IMR-90 (cell line): ENCODE results near the gene DAPK1. TPM values are rescaled to one million over a fixed set of nuclear protein-coding genes. Genes with fewer than 3 reads are reported as not detected.

Experiments
- ATAC-seq: fragments of 200-7000 bp; cut with Tn5 transposase; 2 replicates; pipeline ENCODE4 v1.9.1; 2020; ENCODE audit warnings: low read depth, mild to moderate bottlenecking, moderate library complexity
- BruUV-seq: library from RNA; stranded (reverse); fragments of 400-500 nt; replicated peaks from 2 replicates; lab custom pipeline; 2021; lab: Mats Ljungman, UMichigan
- CTCF ChIA-PET: fragments of 300-600 bp; formaldehyde crosslinking; extraction: SDS; loops from one replicate; lab custom pipeline; 2021; ENCODE audit warnings: antibody characterized with exemption; lab: Yijun Ruan, JAX
- POLR2A ChIA-PET: fragments of 300-600 bp; sonication (Branson Sonifier 250); formaldehyde crosslinking; loops from one replicate; lab custom pipeline; 2022; ENCODE audit warnings: antibody characterized with exemption; ENCODE audit not compliant: unreplicated experiment; lab: Charles Lee
- DNase-seq: peaks from one replicate; pipeline ENCODE4 v3.0.0; 2013
- H2AFZ ChIP-seq: replicated peaks from 2 replicates; pipeline ENCODE3; 2013; ENCODE audit warnings: low read length, mild to moderate bottlenecking; ENCODE audit not compliant: poor library complexity
- H2AK5ac ChIP-seq: 2 replicates; pipeline ENCODE4 v1.6.1; 2013; ENCODE audit warnings: low read depth, low read length, inconsistent platforms
- H2AK9ac ChIP-seq: replicated peaks from 2 replicates; pipeline ENCODE3; 2013; ENCODE audit warnings: mild to moderate bottlenecking, low read depth, low read length, moderate library complexity; ENCODE audit not compliant: poor library complexity
- H2BK120ac ChIP-seq: 2 replicates; pipeline ENCODE4 v1.6.1; 2013; ENCODE audit warnings: low read depth, low read length, inconsistent platforms
- H2BK15ac ChIP-seq: 3 replicates; pipeline ENCODE4 v1.6.1; 2013; ENCODE audit warnings: low read depth, low read length, inconsistent platforms
- H2BK20ac ChIP-seq: 2 replicates; pipeline ENCODE4 v1.6.1; 2013; ENCODE audit warnings: low read depth, mild to moderate bottlenecking, inconsistent platforms, low read length, moderate library complexity
- H2BK5ac ChIP-seq: 2 replicates; pipeline ENCODE4 v1.6.1; 2013; ENCODE audit warnings: mild to moderate bottlenecking, low read depth, low read length, inconsistent platforms; ENCODE audit not compliant: poor library complexity, severe bottlenecking
- H3K14ac ChIP-seq: replicated peaks from 2 replicates; pipeline ENCODE4 v1.6.1; 2013; ENCODE audit warnings: low read depth, low read length, inconsistent platforms
- H3K18ac ChIP-seq: 2 replicates; pipeline ENCODE4 v1.6.1; 2013; ENCODE audit warnings: low read depth, low read length, control low read depth
- H3K23ac ChIP-seq: 2 replicates; pipeline ENCODE4 v1.6.1; 2013; ENCODE audit warnings: low read depth, low read length, inconsistent platforms
- H3K27ac ChIP-seq: 2 replicates; pipeline ENCODE4 v1.5.1; 2013; ENCODE audit warnings: mild to moderate bottlenecking, control low read depth, low read length; ENCODE audit not compliant: insufficient read depth
- H3K27me3 ChIP-seq: 2 replicates; pipeline ENCODE4 v1.6.1; 2013; ENCODE audit warnings: low read length; ENCODE audit not compliant: control insufficient read depth, insufficient read depth
- H3K36me3 ChIP-seq: 2 replicates; pipeline ENCODE4 v1.6.1; 2013; ENCODE audit warnings: low read length, mixed read lengths; ENCODE audit not compliant: control insufficient read depth, insufficient read depth
- H3K4ac ChIP-seq: 2 replicates; pipeline ENCODE4 v1.6.1; 2013; ENCODE audit warnings: low read depth, low read length, inconsistent platforms
- H3K4me1 ChIP-seq: 2 replicates; pipeline ENCODE4 v1.6.1; 2013; ENCODE audit warnings: low read length, mixed read lengths; ENCODE audit not compliant: control insufficient read depth, insufficient read depth
- H3K4me2 ChIP-seq: 2 replicates; pipeline ENCODE4 v1.6.1; 2013; ENCODE audit warnings: low read depth, mild to moderate bottlenecking, control low read depth, low read length, moderate library complexity
- H3K4me3 ChIP-seq: 2 replicates; pipeline ENCODE4 v1.5.1; 2013; ENCODE audit warnings: low read depth, mild to moderate bottlenecking, control low read depth, low read length, moderate library complexity; ENCODE audit not compliant: insufficient read depth
- H3K56ac ChIP-seq: 2 replicates; pipeline ENCODE4 v1.6.1; 2013; ENCODE audit warnings: low read length, inconsistent platforms; ENCODE audit not compliant: insufficient read depth; ENCODE audit errors: extremely low read depth
- H3K79me1 ChIP-seq, 2 experiments: 2 replicates each; pipeline ENCODE4 v1.6.1; 2013; ENCODE audit warnings: low read length in 2 of 2, inconsistent platforms in 1 of 2, low read depth in 1 of 2
- H3K9ac ChIP-seq: 2 replicates; pipeline ENCODE4 v1.6.1; 2013; ENCODE audit warnings: low read depth, low read length, control low read depth
- H3K9me1 ChIP-seq: 2 replicates; pipeline ENCODE4 v1.6.1; 2013; ENCODE audit warnings: low read length, inconsistent platforms; ENCODE audit not compliant: insufficient read depth
- H3K9me3 ChIP-seq: 2 replicates; pipeline ENCODE4 v1.6.1; 2013; ENCODE audit warnings: low read length; ENCODE audit not compliant: control insufficient read depth, insufficient read depth
- H4K20me1 ChIP-seq: 2 replicates; pipeline ENCODE4 v1.6.1; 2013; ENCODE audit warnings: low read length, inconsistent platforms; ENCODE audit not compliant: insufficient read depth
- H4K5ac ChIP-seq: 2 replicates; pipeline ENCODE4 v1.6.1; 2013; ENCODE audit warnings: mild to moderate bottlenecking, low read depth, low read length, control low read depth
- H4K8ac ChIP-seq, 2 experiments: 2 replicates each; pipeline ENCODE4 v1.6.1; 2013; ENCODE audit warnings: low read depth in 2 of 2, low read length in 2 of 2, control low read depth in 1 of 2, inconsistent platforms in 1 of 2
- H4K91ac ChIP-seq: 2 replicates; pipeline ENCODE4 v1.6.1; 2013; ENCODE audit warnings: low read depth, low read length, inconsistent platforms; ENCODE audit not compliant: insufficient read depth
- CEBPB ChIP-seq: IDR thresholded peaks from 2 replicates; pipeline ENCODE4 v1.6.1; 2012; ENCODE audit warnings: low read depth, low read length, improper control_type of control experiment
- MXI1 ChIP-seq: IDR thresholded peaks from 2 replicates; pipeline ENCODE4 v1.6.1; 2012; ENCODE audit warnings: low read depth, mild to moderate bottlenecking, low read length, moderate library complexity, borderline replicate concordance
- RAD21 ChIP-seq: IDR thresholded peaks from 2 replicates; pipeline ENCODE4 v1.6.1; 2012; ENCODE audit warnings: low read length, improper control_type of control experiment
- RCOR1 ChIP-seq: IDR thresholded peaks from 2 replicates; pipeline ENCODE4 v1.6.1; 2012; ENCODE audit warnings: mild to moderate bottlenecking, low read length, improper control_type of control experiment; ENCODE audit not compliant: insufficient replicate concordance
- SMC3 ChIP-seq: fragments of 150-350 bp; IDR thresholded peaks from 2 replicates; pipeline ENCODE4 v1.6.1; 2016; ENCODE audit warnings: low read depth, mild to moderate bottlenecking, antibody characterized with exemption, low read length, moderate library complexity
- WGBS, 2 experiments: methylation state at CpG; one replicate each; pipeline versions ENCODE4 v1.1.5 to v1.1.7; 2013; ENCODE audit warnings: missing lambda C conversion rate in 2 of 2; ENCODE audit not compliant: insufficient read length in 1 of 2; ENCODE audit errors: extremely low coverage in 2 of 2; 5-methylcytosine and 5-hydroxymethylcytosine counted together
- dilution Hi-C: fragments of 300-500 bp; cut with HindIII; formaldehyde crosslinking; loops from one replicate; pipeline ENCODE4 v1.14.3; 2018; ENCODE audit warnings: low sequenced_read_pairs; ENCODE audit not compliant: unreplicated experiment
- in situ Hi-C: fragments of 300-500 bp; cut with MboI; formaldehyde crosslinking; loops from 3 replicates; pipeline ENCODE4 v1.14.3; 2019; ENCODE audit warnings: low sequenced_read_pairs, inconsistent platforms, mixed read lengths
- intact Hi-C: fragments of 100-400 bp; cut with micrococcal nuclease; formaldehyde crosslinking; loops from 2 replicates; pipeline ENCODE4 v1.10.0; 2022
- polyA plus RNA-seq, 3 experiments: library from polyadenylated mRNA; depleted of rRNA; stranded (reverse); fragments of >200 nt; gene quantifications; 2 replicates each; pipeline ENCODE4 v1.2.3, GENCODE V29; 2012; ENCODE audit warnings: low replicate concordance in 1 of 3
- total RNA-seq: library from RNA; depleted of rRNA; stranded (reverse); fragments of >200 nt; gene quantifications from 2 replicates; pipeline ENCODE4 v1.2.3, GENCODE V29; 2012
- TF ChIP-seq, protein P1 (sequence below): conservative IDR thresholded peaks from 2 replicates; pipeline ENCODE4 v1.5.1; 2012; ENCODE audit warnings: mild to moderate bottlenecking, low read depth, low read length, improper control_type of control experiment

The DAPK1 gene
- total and polyA plus RNA-seq, 2 of the 4 experiments (the other 2 are of a cell fraction) = under 0.01 to 0.03 TPM

DNA sequence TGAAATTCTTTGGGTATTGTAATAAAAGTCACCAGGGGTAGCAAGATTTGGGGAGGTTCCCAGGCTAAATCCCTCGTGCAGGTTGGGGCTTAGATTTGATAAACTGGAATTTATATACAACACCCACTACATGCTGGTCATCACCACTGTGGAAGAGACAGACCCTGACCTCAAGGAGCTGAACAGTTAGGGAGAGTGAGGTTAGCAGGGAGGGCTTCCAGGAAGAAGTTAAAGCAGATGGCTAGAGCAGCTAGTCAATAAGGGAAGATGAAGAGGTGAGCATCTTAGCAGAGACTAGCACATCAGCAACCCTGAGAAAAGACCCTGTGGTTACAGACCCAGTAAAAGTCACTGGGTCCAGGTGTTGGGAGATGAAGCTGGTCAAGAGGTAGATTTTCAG lies 234.7 kb downstream of the DAPK1 start:
- Histone ChIP-seq H3K4me3 (no peak overlapping the region), H2BK15ac (no peak overlapping the region), H3K23ac (no peak overlapping the region), H3K18ac (no peak overlapping the region), H4K8ac (no peak overlapping the region), H2AFZ (no peak overlapping the region), H2AK5ac (no peak overlapping the region), H3K27ac (no peak overlapping the region), H3K4me1 (no peaks in the 10 kb centered on the region), H3K4me2 (no peak overlapping the region), H4K20me1 (no peaks in the 10 kb centered on the region), H3K4ac (no peak overlapping the region), H4K91ac (no peak overlapping the region), H2BK120ac (no peak overlapping the region), H2BK20ac (no peak overlapping the region), H2AK9ac (no peak overlapping the region), H3K14ac (no peak overlapping the region), H3K9me1 (0 out of 2 replicates have a peak, but pooled peaks cover 7% of the 10 kb centered on the region), H3K79me1 (peaks cover 13 to 14% of the 10 kb centered on the region in 2 experiments), H3K9ac (no peak overlapping the region), H3K36me3 (peaks cover 17% of the 10 kb centered on the region), H3K27me3 (no peaks in the 10 kb centered on the region; the same call in 1 of the 2 replicates), H3K9me3 (no peaks in the 10 kb centered on the region), H4K5ac (no peak overlapping the region), H2BK5ac (no peak overlapping the region), H3K56ac (no peak overlapping the region)
- DNase-seq = no peak
- BruUV-seq = no TSS peak
- CTCF ChIA-PET = interaction anchor here (0.5 to 0.9 kb wide), 3 partner anchors 42 to 309 kb away, joined by 3 read pairs; no protein-coding TSS in a partner anchor
- no peak for ATAC-seq
- POLR2A ChIA-PET = no interaction called here
- intact Hi-C loops (no loop called here), in situ Hi-C loops (no loop called here), dilution Hi-C loops (no loop called here)
- no CpG with 5 or more reads among the region's 1 CpG for WGBS, 2 experiments
- TF ChIP-seq RCOR1 = no peak
- TF ChIP-seq MXI1 = no peak
- TF ChIP-seq CEBPB = no peak
- no peak for TF ChIP-seq RAD21
- TF ChIP-seq, protein P1, sequence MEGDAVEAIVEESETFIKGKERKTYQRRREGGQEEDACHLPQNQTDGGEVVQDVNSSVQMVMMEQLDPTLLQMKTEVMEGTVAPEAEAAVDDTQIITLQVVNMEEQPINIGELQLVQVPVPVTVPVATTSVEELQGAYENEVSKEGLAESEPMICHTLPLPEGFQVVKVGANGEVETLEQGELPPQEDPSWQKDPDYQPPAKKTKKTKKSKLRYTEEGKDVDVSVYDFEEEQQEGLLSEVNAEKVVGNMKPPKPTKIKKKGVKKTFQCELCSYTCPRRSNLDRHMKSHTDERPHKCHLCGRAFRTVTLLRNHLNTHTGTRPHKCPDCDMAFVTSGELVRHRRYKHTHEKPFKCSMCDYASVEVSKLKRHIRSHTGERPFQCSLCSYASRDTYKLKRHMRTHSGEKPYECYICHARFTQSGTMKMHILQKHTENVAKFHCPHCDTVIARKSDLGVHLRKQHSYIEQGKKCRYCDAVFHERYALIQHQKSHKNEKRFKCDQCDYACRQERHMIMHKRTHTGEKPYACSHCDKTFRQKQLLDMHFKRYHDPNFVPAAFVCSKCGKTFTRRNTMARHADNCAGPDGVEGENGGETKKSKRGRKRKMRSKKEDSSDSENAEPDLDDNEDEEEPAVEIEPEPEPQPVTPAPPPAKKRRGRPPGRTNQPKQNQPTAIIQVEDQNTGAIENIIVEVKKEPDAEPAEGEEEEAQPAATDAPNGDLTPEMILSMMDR = no peak
- TF ChIP-seq SMC3 = no peak
